RCC 7860 (cell line): Measurements from ENCODE around the gene USF1.
"Not testable (repeated sequence)": the region's sequence is repeated elsewhere in the genome, so short reads cannot be mapped to it uniquely, and the experiment has no call there.

Source experiments
- DNase-seq: peaks from one replicate; pipeline ENCODE4 v3.0.0-alpha.2; 2015; ENCODE audit warnings: low spot score
- FAIRE-seq: peaks from 2 replicates; lab custom pipeline; 2012; peaks lifted over from hg19 to GRCh38; lab: Jason Lieb, UNC

USF1 gene

DNA sequence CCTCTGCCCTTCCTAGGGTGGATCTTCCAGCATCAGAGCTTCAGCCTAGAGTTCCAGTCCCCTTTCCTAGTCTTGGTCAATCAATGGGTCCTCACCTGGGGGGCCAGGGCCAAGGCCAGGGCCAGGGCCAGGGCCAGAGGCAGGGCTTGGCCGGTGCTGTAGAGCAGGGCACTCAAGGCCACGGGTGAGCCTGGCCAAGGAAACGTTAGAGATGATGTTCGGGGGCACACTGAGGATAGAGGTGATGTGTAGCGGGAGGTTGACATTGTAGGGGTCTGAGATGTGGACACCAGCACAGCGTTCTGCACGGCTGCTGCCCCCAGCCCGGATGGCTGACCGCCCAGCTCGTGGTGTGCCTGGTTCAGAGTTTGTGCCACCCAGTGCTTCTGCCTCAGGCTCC is 5.4 kb upstream of the USF1 start:
- FAIRE-seq (no peak), DNase-seq (no peak)

DNA sequence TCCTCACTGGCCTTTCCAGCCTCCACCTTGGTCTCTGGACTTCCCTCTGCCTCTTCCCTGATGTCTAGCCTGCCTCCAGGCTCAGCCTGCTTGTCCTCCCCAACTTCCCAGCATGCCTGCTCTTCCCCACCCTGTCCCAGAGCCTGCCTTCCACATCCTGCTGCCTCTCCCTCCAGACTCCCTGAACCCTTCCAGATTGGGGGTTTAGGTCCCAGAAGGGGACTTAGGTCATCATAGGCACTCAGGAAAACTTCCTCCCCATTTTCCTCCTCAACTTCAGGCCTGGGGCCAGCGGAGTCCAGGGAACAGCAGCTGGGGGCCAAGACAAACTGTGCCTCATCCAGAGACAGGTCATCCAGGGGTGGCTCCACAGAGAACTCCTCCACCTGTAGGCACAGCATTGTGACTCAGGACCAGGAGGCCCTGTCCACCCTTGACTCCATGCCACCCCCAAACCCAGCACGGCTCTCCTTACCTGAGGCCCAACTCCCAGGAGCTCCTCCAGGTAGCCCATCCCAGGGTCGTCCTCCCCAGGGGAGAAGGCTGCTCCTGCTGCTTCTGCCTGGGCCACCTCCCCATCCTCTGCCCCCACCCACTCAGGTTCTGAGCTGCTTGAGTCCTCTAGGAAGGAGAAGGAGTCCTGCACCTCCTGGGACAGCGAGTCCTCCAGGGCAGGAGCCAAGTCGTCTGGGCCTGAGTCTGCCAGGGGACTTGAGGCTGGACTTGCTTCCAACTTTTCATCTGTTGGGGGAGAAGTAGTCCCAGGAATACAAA is 3.4 kb upstream of the USF1 start:
- DNase-seq (no peak), FAIRE-seq (no peak)

DNA sequence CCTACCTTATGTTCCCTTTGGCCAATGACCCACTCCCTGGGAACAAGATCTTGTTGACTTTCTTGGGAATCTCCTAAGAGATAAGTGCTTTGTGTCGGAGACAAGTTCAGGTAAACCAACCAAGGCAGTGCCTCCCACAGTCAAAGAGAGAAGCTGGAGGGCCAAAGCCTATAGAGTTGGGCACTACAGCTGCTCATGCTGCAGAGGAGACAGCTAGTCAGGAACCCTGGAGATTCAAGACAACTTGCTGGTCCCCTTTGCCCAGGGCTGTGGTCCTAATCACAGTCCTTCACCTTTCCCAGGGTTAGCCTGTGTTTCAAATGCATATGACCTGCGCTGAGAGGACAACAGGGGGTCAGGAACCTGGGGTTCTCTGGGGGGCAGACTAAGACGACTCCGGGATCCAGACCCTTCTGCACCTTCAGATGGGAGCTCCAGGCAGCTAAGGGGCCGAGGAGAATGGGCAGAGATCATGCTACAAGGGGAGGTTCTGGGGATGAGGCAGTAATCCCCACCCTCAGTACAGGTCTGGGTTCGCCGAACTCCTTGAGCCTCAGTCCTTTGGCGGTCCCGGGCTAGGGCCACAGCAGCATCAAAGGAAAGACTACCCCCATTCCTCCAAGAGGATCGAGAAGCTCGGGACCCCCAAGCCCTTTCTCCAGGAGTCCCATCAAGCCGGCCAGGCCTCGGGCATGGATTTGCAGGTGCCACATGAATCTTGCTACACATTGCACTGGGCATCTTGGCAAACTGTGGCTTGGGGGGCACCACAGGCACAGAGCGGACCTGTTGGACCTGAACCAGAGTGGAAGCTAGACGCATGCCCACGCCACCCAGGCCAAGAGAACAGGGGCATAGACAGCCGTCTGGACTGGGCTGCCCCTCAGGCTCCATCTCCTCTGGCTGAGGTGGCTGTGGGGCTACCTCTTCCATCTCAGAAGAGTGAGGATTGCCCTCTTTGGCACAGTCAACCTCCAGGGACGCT is 2.0 kb upstream of the USF1 start:
- FAIRE-seq (no peak), DNase-seq (no peak)

DNA sequence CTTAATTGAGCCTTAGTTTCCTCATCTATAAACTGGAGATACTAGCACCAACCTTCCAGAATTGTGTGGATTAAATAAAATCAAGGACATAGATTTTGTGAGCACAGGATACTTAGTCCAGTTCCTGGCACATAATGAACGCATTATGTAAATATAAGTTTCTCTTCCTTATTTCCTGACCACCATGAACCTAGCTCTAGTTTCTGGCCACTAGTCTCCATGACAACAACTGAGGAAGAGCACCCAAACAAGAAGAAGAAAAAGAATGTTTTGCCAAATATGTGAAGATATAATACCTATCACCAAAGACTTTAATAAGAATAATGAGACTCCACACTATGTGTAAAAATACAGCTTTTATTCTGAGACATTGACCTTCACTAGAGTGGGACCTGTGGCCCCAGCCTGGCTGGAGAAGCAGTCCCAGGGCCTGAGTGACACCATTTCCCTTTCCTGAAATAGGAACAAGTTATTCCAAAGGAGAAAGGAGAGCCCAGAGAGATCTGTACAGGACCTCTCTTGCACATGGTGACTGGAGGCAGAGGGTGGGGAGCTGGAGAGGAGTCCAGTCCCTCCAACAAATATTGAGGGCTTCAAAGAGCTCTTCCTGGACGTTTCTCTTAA is 940 bp upstream of the USF1 start:
- DNase-seq = no peak
- no peak for FAIRE-seq

DNA sequence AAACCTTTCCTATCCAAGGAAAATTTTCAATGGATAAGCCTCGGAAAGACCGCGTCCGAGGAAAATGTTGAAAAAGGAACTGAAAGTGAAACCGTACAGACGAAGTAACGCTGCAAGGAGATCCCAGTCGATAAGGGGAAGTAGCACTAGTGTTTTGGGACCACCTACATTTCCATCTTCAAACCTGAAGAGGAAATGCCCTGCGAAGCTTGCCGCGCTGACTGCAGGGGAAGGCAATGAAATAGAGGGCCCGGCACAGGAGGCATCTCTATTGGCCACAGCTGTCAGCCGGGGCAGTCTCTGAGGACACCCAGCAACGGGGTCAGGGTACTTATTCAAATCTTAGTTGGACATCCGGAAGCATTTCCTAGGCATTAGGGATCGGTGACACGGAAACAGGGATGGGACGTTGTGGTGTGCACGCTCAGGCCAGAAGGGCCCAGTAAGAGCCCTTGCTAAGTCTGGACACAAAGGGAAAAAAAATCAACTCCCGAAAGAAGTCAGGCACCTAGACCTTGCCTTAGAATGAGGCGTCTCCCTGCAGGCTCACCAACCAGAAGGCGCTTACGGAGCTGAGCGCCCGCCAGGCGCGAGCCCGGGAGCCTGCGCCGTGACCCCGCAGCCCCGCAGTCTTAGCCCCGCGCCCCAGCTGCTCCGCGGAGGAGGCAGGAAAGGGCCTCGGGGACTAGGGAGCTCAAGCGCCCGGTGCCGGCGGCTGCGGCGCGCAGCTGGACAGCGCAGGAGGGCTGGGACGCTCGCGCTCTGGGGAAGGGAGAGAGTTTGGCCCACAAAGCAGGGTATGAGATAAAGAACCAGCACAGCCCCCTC is 655 bp downstream of the USF1 start:
- FAIRE-seq (no peak), DNase-seq (peak; percentile 65)

DNA sequence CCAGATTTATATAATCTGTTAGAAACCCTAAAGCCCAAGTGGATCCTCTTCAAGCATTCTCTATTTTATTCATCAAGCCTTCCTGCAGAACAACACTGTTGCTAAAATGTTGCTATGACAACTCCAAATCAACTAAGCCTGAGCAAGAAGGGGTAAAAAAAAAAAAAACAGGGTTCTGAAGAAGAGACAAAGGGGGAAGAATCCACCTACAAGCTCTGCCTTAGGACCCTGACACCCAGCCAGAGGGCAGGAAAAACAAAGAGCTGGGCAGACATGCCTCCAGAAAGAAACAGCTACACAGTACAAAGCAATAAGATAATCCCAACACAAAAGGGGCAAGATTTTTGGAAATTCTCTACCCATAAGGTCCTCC is 1.3 kb downstream of the USF1 start:
- FAIRE-seq = no peak
- DNase-seq = no peak

DNA sequence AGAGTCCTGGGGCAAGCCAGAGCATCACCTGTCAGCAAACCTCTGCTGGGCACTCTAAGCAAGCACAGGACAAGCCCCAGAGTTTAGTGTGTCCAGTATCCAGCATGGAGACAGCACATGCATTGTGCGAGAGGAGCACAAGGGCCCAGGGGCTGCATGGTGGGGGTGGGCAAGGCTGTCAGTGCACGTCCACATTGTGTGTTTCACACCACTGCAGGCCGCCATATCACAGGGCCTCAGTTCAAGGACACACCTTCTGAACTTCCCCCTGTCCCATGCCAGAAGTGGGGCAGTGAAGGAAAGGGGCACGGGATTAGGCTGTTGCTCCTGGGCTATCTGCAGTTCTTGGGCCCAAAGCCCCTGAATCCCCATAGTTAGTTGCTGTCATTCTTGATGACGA is 6.2 kb downstream of the USF1 start:
- FAIRE-seq = no peak
- DNase-seq = no peak

DNA sequence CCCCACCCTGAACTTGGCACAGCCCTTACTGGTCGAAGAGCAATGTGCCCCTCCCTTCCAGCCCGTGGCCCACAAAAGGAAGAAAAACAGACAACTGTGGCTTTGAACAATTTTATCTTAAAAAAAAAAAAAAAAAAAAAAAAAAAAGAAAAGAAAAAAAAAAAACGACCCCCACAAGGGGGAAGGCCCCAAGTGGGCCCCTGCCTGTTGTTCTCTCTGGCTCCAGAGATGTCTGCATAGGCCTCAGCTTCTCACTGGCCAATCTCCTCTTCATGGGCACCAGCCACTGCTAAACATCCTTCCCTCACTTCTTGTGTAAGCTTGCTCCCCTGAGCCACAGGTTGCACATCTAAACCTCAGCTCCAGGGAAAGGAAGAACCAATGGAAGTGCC is 6.6 kb downstream of the USF1 start:
- no peak for DNase-seq

DNA sequence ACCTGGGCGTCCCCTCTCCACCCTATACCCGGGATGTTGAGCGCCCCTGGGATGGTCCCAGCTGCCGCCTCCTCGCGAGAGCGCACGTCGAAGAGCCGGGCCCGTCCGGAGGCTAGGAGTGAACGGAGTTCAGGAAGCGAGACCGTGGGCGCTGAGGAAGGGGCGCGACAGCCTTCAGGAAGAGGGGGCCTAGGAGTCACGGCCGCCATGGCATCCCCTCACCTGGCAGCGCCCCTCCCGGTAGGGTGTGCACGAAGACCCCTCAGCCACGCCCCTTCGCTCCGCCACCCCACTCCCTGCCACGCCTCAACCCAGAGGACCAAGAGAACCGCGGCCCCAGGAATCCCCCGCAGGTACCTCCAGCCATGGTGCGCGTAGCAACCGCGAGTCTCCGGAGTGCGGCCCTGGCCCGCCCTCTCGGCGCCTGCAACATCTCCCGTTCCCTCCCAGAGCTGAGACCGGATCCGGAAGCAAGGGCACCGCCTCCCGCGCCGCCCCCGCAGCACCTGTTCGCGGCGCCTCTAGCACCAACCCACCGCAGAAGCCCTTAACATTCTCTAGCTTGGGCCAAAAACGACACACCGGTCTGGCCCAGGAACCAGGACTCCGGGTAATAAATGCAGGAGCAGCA is 7.1 kb downstream of the USF1 start, which contains the start of gene TSTD1:
Gene TSTD1, minus strand, starts transcription at position 442 of the 631 bp plus-strand sequence. Its CDS starts 75 bp downstream, at position 367.
- no peak for DNase-seq

More for the DNA sequence above, 6.6 kb downstream of the USF1 start:
- no peak for FAIRE-seq

DNA sequence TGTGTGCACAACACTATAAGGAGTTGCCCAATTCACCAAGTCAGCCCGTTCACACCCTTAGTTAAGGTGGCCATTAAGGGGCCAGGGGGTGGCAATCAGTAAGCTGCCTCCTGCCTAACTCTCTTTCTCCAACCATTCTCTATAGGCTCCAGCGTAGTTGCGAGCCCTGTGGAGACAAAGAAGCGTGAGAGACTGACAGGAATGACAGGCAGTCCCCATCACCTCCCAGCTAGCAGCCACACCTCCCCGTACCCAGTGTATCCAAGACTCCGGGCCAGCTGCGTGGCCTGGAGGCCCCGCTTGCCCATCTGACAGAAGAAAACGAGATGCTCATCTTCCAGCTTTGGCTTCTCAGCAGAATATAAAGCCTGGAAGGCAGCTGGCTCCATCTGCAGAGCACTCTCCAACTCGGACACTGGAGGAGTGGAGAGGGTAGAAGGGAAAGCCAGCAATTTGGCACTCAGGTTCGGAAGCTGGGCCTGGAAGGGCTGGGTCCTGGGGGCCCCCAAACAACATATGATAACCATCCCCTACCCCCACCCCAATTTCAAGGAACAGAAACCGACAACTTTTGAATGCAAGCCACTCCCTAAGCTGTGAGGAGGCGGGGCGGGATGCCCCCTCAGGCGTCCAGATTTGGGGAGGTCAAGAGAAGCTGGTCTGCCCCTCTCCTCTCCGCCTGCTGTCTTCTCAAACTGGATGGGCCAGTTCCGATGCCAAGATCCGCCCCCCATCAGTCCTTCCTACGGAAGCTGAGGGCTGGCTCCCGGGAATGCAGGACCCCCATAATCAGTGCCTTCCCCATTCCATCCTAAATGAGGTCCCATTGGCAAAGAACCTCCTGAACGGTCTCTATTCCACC is 7.9 kb downstream of the USF1 start:
- FAIRE-seq (no peak), DNase-seq (no peak)

More for the DNA sequence above, 7.1 kb downstream of the USF1 start, which contains the start of gene TSTD1:
- no peak for FAIRE-seq

DNA sequence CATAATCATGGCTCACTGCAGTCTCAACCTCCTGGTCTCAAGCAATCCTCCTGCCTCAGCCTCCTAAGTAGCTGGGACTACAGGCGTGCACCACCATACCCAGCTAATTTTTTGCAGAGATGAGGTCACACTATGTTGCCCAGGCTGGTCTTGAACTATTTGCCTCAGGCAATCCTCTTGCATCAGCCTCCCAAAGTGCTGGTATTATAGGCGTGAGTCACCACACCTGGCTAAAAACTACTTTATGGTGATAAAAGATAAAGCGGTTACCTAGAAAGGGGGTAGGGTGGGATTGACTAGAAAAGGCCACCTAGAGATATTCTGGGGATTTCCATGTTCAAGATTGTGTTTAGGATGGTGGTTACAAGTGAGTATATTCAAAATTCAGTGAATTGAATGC is 12.0 kb downstream of the USF1 start:
- FAIRE-seq = no peak
- no peak for DNase-seq

DNA sequence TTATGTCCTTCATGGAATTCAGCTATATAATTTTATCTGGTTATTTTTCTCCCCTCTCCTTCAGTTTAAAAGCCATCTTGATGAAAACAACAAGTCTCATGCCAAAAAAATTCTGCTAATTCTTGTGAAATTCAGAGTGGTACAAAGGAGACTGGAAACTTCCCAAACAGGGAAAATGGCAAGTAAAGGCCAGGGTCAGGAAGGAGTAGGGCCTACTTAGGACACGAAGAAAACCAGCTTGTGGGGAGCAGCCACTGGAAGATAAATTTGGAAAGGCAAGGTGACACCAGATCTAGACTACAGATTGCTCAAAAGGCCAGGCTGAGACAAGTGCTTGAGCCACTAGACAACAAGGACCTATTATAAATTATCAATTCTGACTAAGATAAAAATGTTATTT is 13.4 kb downstream of the USF1 start:
- no peak for DNase-seq
- FAIRE-seq = no peak

DNA sequence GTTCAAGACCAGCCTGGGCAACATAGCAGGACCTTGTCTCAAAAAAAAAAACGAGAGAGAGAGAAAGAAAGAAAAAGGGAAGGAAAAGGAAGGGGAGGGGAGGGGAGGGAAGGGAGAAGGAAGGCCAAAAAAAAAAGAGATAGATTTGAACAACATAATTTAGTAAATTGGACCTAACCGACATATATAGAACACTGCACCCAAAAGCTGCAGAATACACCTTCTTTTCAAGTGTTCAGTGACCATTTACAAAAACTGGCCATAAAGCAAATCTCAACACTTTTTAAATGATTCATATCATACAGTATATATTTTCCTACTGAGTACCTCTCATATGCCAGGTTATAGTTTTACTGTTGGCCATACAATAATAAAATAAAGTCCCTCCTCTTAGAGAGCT is 13.9 kb downstream of the USF1 start:
- FAIRE-seq (no peak), DNase-seq (no peak)

DNA sequence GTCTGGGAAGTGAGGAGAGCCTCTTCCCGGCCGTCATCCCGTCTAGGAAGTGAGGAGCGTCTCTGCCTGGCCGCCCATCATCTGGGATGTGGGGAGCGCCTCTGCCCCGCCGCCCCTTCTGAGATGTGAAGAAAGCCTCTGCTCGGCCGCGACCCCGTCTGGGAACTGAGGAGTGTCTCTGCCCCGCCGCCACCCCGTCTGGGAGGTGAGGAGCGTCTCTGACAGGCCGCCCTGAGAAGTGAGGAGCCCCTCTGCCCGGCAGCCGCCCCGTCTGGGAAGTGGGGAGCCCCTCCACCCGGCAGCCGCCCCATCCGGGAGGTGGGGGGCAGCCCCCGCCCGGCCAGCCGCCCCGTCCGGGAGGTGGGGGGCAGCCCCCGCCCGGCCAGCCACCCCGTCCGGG is 16.3 kb downstream of the USF1 start:
- DNase-seq, FAIRE-seq: not testable (repeated sequence)

DNA sequence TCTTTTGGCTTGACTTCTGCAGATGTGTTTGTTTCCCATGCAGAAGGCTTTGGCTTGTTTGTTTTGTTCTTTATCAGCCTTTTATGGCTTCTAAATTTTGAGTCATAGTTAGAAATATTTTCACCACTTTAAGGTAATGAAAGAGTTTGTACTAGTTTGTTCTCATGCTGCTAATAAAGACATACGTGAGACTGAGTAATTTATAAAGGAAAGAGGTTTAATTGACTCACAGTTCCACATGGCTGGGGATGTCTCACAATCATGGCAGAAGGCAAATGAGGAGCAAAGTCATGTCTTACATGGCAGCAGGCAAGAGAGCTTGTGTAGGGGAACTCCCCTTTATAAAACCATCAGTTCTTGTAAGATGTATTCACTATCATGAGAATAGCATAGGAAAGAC is 18.8 kb downstream of the USF1 start:
- FAIRE-seq, DNase-seq: not testable (repeated sequence)

DNA sequence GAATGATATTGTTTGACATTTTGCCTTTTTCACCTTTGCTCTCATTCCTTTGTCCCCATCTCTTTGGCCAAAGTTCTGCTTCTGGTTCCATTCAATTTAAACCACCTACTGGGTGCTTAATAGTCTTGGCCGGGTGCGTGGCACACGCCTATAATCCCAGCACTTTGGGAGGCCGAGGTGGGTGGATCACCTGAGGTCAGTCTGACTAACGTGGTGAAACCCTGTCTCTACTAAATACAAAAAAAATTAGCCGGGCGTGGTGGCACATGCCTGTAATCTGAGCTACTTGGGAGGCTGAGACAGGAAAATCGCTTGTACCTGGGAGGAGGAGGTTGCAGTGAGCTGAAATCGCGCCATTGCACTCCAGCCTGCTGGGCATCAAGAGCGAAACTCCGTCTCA is 23.3 kb downstream of the USF1 start:
- FAIRE-seq, DNase-seq: not testable (repeated sequence)

DNA sequence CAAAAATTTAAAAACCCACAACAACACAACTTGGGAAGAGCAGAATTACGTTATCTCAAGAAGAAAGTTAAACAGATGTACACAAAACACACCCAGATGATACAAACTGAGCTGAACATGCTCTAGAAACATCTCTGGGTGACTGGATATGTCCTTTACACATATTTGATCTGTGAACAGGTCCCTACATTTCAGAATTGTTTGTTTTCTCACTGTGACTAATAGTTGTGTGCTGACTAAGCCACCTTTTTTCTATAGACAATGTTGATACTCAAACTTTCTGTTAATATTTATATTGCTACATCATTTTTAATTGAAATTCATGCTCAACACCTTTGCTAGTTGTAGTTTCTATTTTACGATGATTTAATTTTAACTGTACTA is 23.8 kb downstream of the USF1 start:
- FAIRE-seq (no peak), DNase-seq (no peak)

DNA sequence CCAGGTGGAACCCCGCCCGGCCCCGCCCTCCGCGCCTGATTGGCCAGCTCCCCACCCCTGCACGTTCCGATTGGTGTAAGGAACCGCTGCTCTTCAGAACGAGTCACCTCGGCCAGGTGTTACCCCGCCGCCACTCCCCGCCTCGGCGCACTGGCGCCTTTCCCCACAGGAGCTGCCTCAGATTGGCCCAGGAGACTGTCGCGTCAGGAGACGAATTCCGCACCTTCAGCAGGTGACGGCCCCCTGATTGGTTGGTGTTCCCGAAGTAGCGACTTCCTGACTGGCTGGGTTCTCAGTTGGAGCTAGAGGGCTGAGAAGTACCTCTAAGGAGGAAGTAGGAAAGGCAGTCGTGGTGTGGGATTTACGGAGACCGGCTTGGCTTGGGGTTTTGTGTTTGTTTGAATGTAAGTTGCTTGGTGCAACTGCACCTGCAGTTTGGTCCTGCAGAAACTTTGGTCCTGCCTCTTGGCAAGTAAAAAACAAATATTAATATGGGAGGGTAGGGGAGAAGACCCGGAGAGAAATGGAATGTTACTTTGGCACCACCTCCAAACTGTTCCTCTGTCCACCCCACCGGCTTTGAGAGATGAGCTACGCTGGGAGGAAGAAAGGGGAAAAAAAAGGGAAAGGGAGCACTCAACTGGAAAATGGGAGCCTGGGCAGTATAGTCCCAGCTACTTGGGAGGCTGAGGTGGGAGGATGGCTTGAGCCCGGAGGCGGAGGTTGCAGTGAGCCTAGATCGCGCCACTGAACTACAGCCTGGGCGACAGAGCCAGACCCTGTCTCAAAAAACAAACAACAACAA is 24.4 kb downstream of the USF1 start:
- FAIRE-seq = peak; percentile 11

More for the DNA sequence above, 24.4 kb downstream of the USF1 start:
- peak; percentile 76 for DNase-seq
